ENCODE data around the gene ATF6.

The ATF6 gene

DNA sequence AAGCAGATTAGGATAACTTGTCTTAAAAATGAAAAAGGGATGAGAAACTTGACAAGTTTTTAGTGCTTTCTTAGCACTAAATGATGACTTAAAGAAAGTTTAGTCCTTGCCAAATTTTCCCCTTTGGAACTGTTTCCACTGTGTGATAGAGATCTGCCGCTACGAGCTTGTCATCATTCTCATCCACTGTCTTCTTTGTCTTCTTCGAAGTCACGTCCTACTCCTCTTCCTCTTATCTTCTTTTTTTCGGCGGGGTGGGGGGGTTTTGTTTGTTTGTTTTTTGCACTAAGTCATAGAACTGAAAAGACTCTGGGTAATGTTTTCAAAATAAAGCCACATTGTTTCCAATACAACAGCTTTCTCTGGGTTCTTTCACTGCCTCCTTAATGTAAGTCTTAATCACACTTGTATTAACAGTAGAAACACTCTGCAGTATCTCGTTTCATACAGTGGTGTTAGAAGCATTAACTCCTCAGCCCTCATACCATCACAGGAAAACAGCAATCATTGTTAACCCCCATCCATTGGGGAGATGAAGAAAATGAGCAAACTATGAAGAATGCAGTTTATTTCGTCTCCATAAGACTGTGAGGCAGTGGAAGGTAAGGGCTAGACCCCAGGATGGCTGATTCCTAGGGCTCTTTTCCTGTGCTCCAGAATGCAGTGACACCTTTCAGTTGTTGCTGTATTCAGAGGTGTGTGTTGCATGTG lies 175.8 kb downstream of the ATF6 start:
- no peak for DNase-seq (ENCODE audit: low read depth)

DNA sequence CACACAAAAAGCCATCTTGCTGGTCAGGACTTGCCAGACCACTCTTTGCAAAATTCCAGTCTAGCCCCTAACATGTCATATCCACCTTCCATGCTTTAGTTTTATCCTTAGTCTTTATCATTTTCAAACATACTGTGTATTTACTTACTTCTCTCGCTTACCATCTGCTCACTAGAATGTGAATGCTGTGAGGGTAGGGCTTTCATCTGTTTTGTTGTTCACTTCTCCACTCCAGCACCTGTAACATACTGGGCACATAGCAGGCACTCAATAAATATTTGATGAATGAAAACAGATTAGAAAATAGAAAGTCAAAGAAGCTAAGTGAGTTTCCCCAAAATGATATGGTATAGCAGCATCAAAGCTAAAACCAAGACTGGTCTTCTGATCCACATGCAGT lies 177.6 kb downstream of the ATF6 start:
- no peak for DNase-seq (ENCODE audit: low read depth)

DNA sequence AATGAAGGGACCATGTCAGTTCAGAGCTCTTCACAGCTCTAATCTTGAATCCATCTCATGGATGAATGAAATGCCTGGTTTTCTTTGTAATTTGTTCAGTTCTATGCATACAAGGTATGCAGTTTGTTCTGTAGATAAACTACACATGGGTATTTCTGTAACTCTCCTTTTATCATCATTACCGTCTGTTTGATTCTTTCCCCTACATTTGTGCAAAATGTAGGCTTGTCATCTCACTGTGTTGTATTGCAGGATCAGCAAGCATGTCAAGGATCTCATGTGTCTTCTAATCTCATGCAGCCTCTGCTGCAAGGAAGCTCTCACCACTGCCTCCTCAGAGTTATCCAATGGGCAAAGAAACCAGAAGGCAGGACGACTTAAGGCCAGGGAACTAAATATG lies 178.3 kb downstream of the ATF6 start:
- no peak for DNase-seq (ENCODE audit: low read depth)

DNA sequence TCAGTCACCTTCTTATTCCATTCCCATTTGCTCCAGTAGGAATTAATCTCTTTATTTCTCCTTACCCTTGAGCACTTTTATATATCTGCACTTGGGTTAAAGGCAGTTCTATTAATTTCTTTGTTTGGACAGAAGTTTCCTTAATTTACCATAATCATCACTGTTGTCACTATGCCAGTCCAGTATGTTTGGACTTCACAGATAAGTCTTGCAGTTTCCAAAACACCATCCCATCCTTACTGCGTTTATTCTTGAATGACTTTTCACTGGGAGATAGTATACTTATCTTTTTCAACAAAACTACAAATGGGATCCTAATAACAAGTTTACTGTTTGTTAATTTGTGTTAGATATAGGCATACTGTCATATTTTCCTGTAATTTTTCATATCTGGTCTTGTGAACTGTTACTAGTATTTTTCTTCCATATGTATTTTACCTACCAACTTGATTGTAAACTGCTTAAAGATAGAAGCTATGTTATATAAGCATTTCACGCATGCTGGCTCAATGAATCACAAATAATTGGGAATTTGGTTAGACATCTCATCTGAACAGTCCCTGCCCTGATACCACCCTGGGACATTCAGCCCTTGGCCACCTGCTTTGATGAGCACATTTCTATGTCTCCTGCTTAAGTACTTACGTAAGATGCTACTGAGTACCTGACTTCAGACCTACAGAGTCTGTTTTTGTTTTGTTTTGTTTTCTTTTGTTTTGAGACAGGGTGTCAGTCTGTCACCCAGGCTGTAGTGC lies 179.4 kb downstream of the ATF6 start:
- DNase-seq (ENCODE audit: low read depth): no peak

DNA sequence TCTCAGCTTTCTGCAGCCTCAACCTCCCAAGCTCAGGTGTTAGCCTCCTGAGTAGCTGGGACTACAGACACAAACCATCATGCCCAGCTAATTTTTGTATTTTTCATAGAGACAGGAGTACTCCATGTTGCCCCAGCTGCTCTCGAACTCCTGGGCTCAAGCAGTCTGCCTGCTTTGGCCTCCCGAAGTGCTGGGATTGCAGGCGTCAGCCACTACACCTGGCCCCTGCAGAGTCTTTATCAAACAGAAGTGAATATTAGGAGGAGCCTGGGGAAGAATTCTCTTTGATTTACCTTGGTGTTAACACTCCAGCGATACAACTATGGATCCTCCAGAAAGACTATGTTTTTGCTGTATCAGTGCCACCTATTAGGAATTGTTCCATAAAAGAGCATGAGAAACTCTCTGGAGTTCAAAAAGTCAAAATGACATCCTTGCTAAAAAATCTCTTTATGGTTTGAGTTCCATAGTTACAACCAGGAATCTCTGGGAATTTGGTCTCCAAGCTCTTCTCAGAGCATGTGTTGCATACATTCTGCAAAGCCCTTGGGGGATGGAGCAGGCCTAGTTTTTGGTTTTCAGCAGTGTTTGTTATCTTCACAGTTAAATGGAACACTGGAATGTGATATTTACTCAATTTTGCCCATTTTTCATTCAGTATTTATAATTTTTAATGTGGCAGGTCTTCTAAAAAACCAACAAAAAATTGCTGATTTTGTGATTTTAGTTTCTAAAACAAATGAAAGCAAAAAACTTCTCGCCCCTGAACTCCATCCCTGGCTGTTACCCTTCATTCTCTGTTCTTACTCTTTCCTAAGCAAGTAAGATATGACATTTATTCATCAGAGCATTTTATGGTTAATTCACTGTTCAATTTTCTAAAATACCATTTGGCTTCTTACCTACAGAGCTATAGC lies 180.2 kb downstream of the ATF6 start:
- DNase-seq (ENCODE audit: low read depth): no peak

DNA sequence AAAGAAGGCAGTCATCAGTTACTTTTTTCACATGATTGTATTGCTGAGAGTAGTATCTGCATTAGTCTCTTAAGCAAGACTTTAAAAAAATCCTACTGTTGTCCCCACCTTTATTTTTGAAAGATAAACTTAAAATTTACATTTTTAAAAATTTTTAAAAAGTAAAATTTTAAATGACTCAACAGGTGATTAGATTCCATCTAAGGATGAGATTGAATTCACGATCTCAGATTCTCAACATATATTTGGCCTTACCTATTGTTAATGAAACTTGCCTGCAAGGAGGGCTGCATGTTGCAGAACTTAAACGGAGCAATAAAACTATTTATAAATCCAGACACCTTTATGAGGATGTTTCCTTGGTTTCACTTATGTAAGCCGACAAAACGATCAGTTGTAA lies 182.3 kb downstream of the ATF6 start:
- DNase-seq (ENCODE audit: low read depth): no peak

DNA sequence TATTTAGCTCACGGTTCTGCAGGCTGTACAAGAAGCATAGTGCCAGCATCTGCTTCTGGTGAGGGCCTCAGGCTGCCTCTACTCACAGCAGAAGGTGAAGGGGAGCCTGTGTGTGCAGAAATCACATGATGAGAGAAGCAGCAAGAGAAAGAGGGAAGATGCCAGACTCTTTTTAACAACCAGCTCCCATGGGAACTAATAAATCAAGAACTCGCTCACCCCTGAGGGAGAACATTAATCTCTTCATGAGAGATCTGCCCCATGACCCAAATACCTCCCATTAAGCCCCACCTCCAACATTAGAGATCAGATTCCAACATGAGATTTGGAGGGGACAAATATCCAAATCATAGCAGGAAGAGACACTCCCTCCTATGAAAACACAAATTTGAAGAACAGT lies 183.4 kb downstream of the ATF6 start:
- no peak for DNase-seq (ENCODE audit: low read depth)

DNA sequence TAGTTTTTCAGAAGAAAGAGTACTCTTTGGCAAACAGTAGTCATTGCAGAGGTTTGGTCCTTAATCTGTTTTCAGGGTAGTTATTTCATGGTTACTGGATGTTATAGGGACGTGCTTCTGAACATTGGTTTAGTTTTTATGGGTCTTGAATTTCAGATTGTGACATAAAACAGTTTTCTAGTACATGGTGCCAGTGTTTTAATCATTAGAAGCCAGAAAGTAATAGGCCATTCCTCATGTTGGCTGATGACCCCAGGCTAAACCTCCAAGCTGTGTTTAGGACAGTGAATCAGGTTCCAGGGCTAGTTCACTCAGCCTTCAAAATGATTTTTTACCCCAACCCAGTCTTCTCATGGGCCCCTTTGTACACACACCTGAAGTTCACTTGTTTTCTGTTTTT lies 184.3 kb downstream of the ATF6 start:
- no peak for DNase-seq (ENCODE audit: low read depth)

DNA sequence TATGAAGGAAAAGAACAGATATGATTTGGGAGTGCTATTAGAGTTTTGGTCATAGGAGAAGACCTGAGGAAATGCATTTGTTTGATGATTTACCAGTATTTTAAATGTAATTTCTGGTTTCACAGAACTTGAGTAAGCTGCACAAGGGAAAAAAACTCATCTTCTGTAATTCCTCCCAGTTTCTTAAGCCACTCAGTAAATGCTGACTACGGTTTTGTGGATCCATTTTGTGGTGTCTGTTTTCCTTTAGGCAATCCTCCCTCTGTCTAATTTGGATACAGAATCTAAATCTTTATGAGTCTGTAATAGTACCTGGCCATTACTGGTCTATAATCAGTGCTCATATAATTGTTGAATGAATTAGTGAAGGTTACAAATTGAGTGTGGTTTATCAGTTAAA lies 185.5 kb downstream of the ATF6 start:
- no peak for DNase-seq (ENCODE audit: low read depth)

DNA sequence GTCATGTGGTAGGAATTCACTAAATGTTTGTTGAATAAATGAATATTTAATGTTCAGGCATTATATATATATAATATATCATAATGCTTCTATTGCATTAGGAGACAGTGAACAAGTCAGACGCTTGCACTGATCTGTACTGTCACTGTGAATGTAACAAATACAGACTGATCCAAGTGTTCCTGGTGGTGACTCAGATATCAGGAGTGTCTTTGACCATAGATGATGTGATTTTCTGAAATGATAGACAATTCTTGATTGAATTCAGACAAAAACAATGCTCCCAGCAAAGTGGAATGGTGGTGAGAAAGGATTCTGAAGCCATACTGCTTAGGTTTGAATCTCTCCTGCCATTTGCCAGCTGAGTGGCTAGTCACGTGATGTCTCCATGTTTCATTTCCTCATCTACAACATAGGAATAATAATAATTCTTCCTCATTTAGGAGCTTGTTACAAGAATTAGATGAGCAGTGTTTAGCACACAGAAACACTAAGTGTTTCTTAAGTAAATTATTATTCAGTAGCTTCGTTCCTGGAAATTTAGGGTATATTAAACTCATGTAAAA lies 186.6 kb downstream of the ATF6 start:
- DNase-seq (ENCODE audit: low read depth): no peak

DNA sequence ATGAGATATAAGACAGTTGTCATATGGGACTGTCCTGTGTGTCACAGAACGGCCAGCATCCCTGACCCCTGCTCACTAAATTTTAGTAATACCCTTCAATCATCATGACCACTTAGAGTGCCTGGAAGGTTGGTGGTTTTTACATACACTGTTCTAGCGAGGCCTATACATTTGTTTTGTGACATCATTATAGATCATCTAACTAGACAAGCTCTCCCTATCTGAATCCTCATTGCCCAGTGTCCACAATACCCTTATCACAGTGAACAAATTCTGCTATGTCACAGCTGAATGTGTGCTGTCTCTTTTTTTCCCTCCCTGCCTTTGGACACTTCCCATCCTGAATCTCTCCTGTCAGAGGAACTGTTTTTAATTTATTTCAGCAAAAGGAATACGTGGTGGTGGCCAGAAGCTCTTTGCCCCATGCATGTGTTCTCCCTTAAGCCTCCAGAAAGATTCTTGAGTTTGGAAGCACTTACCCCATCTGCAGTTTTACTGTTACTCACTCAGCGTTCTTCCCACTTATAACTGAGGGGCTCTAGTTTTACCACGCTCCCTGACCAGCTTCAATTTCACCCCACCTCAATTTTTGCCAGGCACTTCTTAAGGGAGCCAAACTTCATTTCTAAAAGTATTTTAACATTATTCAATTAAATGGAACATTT lies 187.3 kb downstream of the ATF6 start:
- DNase-seq (ENCODE audit: low read depth): no peak

DNA sequence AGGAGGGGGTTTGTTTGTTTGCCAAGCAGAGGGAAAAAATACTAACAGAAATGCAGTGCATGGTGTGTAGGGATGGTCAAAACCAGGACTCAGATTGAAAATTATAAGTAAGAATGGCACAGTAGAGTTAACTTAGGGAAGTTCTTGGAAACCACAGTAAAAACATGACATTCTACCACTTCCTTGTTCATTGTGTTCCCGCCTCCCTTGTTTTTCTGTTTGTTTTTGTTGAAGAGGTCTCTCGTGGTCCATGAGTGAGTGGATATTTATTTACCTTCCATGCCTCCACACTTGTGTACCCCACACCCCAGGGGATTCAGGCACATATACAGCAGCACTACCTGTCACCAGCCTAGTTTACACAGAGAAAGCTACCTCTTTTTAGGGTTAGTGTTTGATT lies 187.9 kb downstream of the ATF6 start:
- no peak for DNase-seq (ENCODE audit: low read depth)

DNA sequence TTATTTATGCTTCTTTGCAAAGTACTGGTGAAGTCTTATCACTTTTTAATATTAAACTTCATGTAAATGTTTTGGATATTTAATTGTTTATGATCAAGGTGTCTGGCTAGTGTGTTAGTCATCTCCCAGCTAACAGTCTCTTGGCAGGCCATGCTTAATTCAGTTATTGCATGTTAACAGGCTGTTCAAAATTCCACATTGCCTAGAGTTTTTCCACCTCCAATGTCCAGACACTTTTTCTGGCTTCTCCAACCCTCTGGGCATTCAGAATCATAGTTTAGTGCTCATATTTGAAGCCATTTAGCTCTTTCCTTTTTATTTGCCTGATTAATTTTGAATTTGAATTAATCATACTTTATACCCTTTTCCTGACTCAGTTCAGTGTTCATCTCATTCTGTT lies 188.3 kb downstream of the ATF6 start:
- no peak for DNase-seq (ENCODE audit: low read depth)

DNA sequence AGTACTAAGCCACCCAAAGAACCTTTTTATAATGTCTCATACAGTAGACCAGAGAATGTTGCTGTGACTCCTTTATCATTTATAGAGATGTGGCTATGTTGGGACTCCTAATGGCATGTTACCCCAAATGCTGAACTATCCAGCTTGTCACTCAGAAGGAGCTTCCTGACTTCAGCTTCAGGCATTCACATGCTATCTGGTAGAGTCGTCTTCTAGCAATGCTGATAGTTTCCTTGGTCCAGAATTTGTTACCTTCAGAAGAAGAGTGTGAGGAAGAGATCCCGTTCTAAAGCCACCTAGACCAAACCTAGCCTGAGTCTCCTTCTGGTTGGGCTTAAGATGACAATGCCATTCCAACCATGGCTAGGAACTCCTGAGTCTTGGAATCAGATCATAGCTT lies 189.5 kb downstream of the ATF6 start:
- no peak for DNase-seq (ENCODE audit: low read depth)

DNA sequence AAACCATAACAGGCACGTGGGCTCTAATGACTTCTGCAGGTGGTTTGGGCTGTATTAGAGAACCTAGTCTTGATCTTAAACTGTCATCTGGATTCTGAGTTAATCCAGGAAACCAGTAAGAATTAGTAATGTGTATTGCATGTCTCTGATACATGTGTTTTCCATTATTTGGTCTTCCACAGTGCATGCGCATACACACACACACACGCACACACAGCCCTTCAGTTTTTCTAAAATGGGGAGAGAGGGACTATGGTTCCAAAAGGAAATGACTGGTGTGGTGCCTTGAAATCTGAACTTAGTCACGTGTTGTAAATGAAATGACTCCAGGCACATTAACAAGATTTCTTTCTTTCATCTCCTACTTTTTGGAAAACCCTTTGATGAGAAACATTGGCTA lies 190.0 kb downstream of the ATF6 start:
- DNase-seq (ENCODE audit: low read depth): no peak

DNA sequence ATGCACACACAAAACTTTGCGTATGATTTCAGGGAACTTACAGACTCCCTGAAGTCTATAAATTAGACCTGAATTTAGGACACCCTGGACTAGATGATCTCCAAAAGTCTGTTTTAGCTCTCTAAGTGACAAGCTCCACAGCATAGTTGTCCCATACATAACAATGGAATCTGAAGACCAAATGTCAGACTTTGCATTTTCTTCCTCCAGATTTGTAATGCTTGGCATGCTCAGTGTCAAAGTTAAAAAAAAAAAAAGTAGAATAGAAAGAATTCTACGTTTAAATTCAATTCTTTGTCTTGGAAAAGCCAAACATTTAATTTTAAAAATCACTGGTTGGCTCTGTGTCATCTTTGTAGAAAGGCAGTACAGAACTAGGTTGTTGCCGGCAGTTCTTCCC lies 190.8 kb downstream of the ATF6 start:
- DNase-seq (ENCODE audit: low read depth): no peak

DNA sequence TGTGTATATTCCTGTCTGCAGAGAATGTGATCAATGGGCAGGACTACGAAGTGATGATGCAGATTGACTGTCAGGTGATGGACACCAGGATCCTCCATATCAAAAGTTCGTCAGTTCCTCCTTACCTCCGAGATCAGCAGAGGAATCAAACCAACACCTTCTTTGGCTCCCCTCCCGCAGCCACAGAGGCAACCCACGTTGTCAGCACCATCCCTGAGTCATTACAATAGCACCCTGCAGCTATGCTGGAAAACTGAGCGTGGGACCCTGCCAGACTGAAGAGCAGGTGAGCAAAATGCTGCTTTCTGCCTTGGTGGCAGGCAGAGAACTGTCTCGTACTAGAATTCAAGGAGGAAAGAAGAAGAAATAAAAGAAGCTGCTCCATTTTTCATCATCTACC lies 192.3 kb downstream of the ATF6 start:
- DNase-seq (ENCODE audit: low read depth): no peak

DNA sequence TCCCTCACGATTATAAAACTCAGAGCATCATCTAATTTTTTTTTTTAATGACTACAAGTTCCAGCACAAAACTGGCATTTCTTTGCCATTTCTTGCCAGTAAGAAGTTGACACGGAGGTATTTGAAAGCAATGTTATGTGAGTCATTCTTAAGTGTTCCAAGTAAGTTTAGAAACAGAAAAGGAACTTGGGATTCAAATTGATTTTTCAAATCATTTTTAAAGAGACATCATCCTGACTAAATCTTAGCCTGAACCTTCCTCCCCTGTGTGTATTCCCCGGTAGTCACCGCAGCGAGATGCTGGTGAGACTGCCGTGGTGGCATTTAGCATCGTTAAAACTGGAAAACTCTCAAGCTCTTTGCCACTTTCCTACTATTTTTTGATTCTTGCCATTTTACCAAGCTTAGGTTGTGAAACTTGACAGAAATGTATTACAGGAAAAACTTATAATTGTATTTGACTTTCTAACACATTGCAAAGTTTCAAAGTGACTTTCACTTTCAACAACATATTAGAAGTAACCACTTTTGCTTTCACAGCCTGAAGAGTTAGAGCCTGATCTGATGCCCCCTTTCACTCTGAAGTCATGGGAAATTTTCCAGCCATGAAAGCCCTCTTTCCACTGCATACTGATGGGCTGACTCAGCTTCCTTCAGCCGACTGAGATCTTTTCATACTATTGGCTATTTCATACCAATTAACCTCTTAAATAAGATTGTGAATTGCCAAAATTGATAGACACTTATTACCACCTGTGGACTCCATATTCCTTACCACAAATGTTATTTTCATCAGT lies 196.2 kb downstream of the ATF6 start:
- no peak for DNase-seq (ENCODE audit: low read depth)

DNA sequence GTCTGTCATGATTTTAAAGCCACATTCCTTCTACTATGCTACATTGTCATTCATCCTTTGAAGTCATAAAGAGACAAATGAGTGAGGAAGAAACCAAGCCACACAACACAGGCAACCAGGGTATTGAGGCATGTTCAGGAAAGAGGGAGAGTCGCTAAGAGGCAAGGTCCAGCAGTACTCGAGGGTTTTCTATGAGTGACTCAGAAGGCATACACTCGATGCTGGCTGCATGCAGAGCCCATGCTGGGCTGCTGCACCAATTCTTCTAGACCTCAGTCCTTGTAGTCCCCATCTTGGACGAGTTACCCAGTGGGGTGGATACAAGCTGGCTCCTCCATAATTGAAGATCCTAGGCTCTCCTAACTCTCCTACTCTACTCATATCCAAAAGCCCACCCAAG lies 199.9 kb downstream of the ATF6 start:
- DNase-seq (ENCODE audit: low read depth): no peak

DNA sequence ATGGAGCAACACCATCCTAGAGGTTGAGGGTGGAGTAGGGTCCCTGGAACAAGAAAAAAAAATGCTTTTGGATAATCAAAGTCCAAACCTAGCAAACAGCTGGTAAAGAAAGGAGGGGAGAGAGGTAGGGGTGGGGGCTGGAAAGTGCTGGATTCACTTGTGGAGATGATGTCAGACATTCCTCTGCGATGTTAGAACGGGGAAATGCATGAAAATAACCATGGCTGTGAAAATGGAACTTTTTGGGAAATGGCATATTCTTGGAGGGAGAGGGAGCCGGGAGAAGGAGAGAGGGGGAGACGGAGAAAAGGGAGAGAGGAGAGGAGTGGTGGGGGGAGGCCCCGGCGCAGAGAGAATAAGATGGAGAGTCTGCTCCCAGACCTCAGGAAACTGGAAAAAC lies 203.9 kb downstream of the ATF6 start:
- DNase-seq (ENCODE audit: low read depth): no peak

DNA sequence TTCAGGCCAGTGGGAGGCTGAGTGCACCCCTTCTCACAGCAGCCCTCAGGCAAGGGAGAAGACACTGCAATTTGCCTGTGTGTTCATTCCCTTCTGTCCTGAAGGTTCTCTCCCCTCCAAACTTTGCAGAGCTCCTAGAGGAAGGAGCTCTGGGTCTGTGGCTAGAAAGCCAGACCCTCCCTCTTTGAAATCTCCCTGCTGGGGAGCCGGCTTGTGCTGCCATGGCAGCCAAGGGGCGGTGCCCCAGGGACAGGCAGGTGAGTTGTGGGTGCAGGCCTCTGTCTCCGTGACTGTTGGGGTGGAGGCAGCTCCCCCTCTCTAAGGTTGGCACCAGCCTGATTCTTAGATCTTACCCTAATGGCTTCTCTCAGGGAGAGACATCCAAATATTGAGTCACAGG lies 204.5 kb downstream of the ATF6 start:
- DNase-seq (ENCODE audit: low read depth): no peak
